Muscle of leg (tissue), 11 donors: ENCODE results near the gene VPS35L. TPM values are rescaled to one million over a fixed set of nuclear protein-coding genes. Genes with fewer than 3 reads are reported as not detected.

Experiments
- DNase-seq: peaks from one replicate; pipeline ENCODE4 v3.0.0; 2013
- H3K27ac ChIP-seq: one replicate; pipeline ENCODE4 v1.5.1; 2013; ENCODE audit warnings: mild to moderate bottlenecking, low read length, control low read depth
- H3K27me3 ChIP-seq: one replicate; pipeline ENCODE4 v1.6.1; 2013; ENCODE audit warnings: low read length; ENCODE audit not compliant: control insufficient read depth, insufficient read depth
- H3K36me3 ChIP-seq: one replicate; pipeline ENCODE4 v1.6.1; 2013; ENCODE audit warnings: low read length; ENCODE audit not compliant: control insufficient read depth, insufficient read depth
- H3K4me1 ChIP-seq: one replicate; pipeline ENCODE4 v1.6.1; 2013; ENCODE audit warnings: low read length; ENCODE audit not compliant: control insufficient read depth, insufficient read depth
- H3K4me3 ChIP-seq: one replicate; pipeline ENCODE4 v1.5.1; 2013; ENCODE audit warnings: low read length, control low read depth
- H3K9me3 ChIP-seq: replicated peaks from 2 replicates; pipeline ENCODE4 v1.6.1; 2013; ENCODE audit warnings: low read depth, low read length; ENCODE audit not compliant: control insufficient read depth
- WGBS: methylation state at CpG from one replicate; pipeline ENCODE4 v1.1.5; 2013; ENCODE audit warnings: missing lambda C conversion rate; ENCODE audit not compliant: insufficient coverage; 5-methylcytosine and 5-hydroxymethylcytosine counted together
- polyA plus RNA-seq, 8 donors: library from polyadenylated mRNA; unstranded; fragments of 120-200 nt; gene quantifications; one replicate each; pipeline versions ENCODE4 v1.2.1 to v1.2.3, GENCODE V29; 2013; ENCODE audit warnings: inconsistent platforms in 1 of 8, low replicate concordance in 1 of 8; ENCODE audit not compliant: insufficient read length in 8 of 8, insufficient read depth in 1 of 8
- total RNA-seq: library from RNA; stranded (reverse); fragments of 120-200 nt; gene quantifications from one replicate; pipeline ENCODE4 v1.2.4, GENCODE V29; 2013

Gene VPS35L
- total and polyA plus RNA-seq, 9 donors = 23.6 to 39.8 (median 34.3) TPM

DNA sequence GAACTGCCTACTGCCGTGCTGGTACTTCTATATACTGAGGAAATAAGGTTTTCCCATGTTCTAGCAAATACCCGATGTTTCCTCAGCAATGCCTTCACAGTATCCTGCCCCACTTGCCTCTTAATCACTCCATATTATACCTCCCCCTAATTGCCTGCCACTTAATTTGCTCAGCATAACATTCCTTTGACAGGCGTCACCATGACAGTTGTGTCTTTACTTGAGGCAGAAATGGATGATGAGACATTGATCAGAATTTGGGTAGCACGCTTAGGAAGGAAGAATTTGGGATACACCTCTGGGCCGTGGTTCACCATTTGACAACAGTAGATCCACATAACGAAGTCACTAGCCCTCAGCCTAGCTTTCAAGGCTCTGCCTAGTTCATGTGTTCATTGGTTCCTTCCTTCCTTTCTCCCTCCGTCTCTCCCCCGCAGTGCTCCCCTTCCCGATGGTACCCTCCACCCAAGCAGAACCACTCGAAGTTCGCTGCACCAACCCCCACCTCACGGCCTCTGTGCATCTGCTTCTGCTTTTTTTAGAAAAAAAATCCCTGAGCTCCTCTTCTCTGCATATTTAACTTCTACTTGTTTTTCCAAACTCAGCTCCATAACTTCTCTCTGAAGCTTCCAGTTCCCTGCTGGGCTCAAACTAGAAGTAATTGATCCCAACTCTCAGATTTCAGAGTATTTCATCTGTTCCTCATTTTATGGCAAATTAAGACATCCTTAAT lies 182.0 kb downstream of the VPS35L start:
- Histone ChIP-seq H3K4me3 (no peak overlapping the region), H3K9me3 (no peaks in the 10 kb centered on the region), H3K36me3 (peaks cover 23% of the 10 kb centered on the region), H3K27ac (no peak overlapping the region), H3K4me1 (no peaks in the 10 kb centered on the region), H3K27me3 (no peaks in the 10 kb centered on the region)
- WGBS = 55% methylated on average over 8 of the region's 12 CpGs
- peak; percentile 28 for DNase-seq

DNA sequence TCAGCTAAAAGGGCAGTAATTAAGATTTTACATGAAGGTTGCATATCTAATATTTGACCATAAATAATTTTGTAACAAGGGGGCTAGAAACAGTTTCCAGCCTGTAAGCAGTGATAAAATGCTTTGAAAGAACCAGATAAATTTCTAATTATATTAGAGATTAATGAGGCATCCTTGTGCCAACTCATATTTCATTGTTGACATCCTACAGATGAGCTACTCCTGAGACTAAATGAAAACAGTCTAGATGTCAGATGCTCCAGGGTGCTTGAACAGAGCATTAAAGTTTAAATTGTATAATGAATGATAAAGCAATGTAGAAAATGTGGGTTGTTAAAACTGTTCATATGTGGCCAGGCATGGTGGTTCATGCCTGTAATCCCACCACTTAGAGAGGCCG lies 185.9 kb downstream of the VPS35L start:
- Histone ChIP-seq H3K36me3 (peaks cover 7% of the 10 kb centered on the region), H3K27ac (no peak overlapping the region), H3K27me3 (no peaks in the 10 kb centered on the region), H3K9me3 (no peaks in the 10 kb centered on the region), H3K4me3 (no peak overlapping the region), H3K4me1 (peaks cover 4% of the 10 kb centered on the region)
- DNase-seq = no peak
- 100% methylated on average over 1 of the region's 1 CpG for WGBS

DNA sequence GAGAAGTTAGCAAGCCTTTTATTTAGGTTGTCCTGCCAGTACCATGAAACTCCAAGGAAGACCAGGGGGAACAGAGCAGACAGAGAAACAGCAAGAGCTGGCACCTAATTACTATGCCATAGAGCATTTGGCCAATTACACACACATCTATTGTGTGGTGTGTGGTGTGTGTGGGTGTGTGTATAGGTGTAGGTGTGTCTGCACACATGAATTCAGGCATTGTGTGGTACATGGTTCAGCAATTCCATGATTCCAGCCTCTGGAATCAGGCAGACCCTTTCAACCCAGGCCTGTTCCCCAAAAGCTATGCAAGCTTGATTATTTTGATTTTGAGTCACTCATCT lies 188.3 kb downstream of the VPS35L start:
- H3K4me3 ChIP-seq = no peak overlapping the region
- H3K9me3 ChIP-seq = no peaks in the 10 kb centered on the region
- no peaks in the 10 kb centered on the region for H3K36me3 ChIP-seq
- H3K27ac ChIP-seq = no peak overlapping the region
- no peak for DNase-seq
- peaks cover 4% of the 10 kb centered on the region for H3K4me1 ChIP-seq
- no peaks in the 10 kb centered on the region for H3K27me3 ChIP-seq

DNA sequence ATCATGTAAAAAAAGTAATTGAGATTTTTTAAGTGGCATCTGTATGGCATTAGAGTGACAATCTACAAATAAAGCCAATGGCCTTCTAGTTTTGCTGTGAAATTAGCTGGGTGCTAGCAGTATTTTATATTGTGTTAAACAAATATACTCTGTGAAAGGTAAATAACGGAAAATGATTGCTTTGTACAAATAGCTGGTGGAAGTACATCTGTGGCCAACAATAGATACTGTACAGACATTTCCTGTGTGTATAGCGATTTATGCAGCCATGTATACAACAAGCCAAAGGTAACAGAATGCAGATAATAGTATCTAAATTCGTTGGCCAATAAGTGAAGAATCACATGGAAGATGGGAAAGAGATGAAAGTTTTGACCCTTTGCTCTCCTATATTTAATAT lies 189.2 kb downstream of the VPS35L start:
- Histone ChIP-seq H3K4me3 (no peak overlapping the region), H3K9me3 (no peaks in the 10 kb centered on the region), H3K4me1 (peaks cover 4% of the 10 kb centered on the region), H3K27ac (no peak overlapping the region), H3K36me3 (no peaks in the 10 kb centered on the region), H3K27me3 (no peaks in the 10 kb centered on the region)
- no CpG with 5 or more reads among the region's 3 CpGs for WGBS
- no peak for DNase-seq

DNA sequence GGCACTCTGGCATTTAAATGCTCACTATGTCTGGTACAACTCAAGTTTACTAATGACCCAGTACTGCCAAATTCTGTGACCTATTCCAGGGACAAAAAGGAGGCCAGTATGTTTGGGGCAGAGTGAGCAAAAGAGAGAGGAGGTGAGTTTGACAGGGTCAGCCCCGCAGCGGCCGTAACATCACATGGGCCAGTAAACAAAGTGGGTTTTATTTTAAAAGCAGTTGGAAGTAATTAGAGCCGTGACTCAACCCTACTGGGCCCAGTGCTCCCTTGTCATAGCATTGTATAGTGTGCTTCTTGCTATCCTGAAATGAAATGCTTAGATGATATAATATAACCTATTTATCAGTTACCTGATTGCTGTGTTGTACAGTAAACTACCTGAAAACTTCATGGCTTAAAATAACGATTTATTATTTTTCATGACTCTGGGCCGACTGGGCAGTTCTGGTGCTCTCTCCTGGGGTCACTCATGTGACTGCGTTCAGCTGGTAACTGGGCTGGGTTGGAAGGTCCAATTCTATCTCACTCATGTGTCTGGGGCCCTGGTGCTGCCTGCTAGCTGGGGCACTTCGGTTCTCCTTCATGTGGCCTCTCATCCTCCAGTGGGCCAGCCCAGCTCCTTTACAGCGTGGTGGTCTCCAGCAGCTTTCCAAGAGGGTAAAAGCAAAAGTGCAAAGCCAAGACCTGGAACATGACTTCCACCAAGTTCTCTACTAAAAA lies 189.9 kb downstream of the VPS35L start:
- H3K27ac ChIP-seq = no peak overlapping the region
- no peaks in the 10 kb centered on the region for H3K36me3 ChIP-seq
- DNase-seq = no peak
- no peaks in the 10 kb centered on the region for H3K27me3 ChIP-seq
- WGBS = 66% methylated on average over 7 of the region's 9 CpGs
- H3K4me1 ChIP-seq = peaks cover 4% of the 10 kb centered on the region
- no peaks in the 10 kb centered on the region for H3K9me3 ChIP-seq
- no peak overlapping the region for H3K4me3 ChIP-seq

DNA sequence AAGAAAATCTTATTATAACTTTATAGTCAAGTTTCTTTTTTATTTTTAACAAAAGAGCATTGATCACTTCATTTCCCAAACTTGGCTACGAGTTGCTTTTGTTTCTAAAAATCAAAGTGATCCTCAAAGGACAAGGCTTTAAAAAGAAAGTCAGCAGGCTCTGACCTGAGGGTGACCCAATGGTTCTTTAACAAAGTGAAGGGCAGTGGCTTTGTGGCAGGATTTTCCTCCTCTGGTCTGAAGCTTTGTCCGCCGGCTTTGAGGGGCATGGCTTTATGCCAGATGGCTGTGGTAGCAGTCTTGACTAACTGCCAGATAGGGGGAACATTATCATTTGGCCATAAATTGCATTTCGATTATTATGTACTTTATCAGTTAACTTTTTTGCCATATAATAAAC lies 191.1 kb downstream of the VPS35L start:
- Histone ChIP-seq H3K4me1 (peaks cover 12% of the 10 kb centered on the region), H3K9me3 (no peaks in the 10 kb centered on the region), H3K36me3 (no peaks in the 10 kb centered on the region), H3K4me3 (no peak overlapping the region), H3K27me3 (no peaks in the 10 kb centered on the region), H3K27ac (peak overlapping the region; percentile 2)
- no peak for DNase-seq
- no CpG with 5 or more reads among the region's 4 CpGs for WGBS

DNA sequence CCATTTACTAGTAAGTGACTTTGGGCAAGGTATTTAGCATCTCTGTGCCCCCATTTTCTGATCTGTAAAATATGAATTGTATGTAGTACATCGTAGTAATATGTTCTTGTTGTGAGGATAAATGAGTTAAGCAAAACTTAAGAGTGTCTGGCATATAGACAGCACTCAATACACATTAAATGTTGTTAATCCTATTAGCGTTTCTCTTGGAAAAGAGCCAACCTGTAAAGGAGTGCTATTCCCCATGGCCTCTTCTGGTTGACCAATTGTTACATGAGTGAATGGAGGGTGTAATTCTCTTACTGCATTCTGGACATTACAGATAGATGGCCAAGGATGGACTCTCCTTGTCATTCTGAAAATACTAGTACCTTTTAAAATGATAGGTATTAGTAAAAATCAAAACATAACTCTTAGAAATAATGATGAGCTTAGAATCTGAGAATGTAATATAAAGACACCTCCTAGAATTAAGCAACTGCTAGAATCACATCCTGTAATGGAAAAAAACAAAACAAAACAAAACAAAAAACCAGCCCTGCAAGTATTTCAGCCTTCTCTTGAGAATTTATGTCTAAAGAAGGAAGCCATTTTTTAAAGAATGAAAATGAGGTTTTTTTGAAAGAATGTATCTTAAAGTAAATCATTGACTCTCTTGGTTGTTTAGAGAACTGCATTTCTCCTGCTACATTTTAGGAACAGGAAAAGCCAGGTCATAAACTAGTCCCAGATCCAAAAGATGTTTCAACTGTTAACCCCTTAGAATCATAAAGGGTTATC lies 193.1 kb downstream of the VPS35L start:
- Histone ChIP-seq H3K4me1 (peaks cover 26% of the 10 kb centered on the region), H3K27ac (peak overlapping the region; percentile 25), H3K27me3 (no peaks in the 10 kb centered on the region), H3K9me3 (no peaks in the 10 kb centered on the region), H3K4me3 (no peak overlapping the region), H3K36me3 (no peaks in the 10 kb centered on the region)
- DNase-seq = peak; percentile 50
- WGBS = no CpG with 5 or more reads among the region's 2 CpGs

DNA sequence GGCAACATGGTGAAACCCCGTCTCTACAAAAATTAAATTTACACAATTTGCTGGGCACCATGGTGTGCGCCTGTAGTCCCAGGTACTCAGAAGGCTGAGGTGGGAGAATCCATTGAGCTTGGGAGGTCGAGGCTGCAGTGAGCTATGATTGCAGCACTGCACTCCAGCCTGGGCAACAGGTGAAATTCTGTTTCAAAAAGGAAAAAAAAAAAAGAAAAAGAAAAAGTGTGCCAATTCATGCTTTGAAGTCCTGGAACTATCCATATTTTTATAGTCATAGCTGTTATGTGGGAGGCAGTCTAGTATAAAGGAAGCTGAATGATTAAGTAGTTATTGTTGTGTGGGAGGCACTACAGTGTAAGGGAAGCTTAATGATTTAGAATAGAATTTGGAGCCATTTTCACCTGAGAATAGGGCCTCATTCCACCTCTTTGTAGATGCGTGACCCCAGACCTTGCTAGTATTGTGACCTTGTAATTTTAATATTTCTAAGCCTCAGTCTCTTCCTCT lies 194.1 kb downstream of the VPS35L start:
- peaks cover 2% of the 10 kb centered on the region for H3K36me3 ChIP-seq
- H3K4me3 ChIP-seq = no peak overlapping the region
- no peaks in the 10 kb centered on the region for H3K9me3 ChIP-seq
- peaks cover 28% of the 10 kb centered on the region for H3K4me1 ChIP-seq
- 95% methylated on average over 2 of the region's 4 CpGs for WGBS
- H3K27ac ChIP-seq = no peak overlapping the region
- no peak for DNase-seq
- no peaks in the 10 kb centered on the region for H3K27me3 ChIP-seq
